Measurements from ENCODE around the gene ESR2.
"Not testable (repeated sequence)": the region's sequence is repeated elsewhere in the genome, so short reads cannot be mapped to it uniquely, and the experiment has no call there.

ESR2 gene

GRCh38 chr14:64137657-64138290 lies 156.4 kb downstream of the ESR2 start:
- DNase-seq (ENCODE audit: low read depth) = no peak

- DNase-seq (ENCODE audit: low read depth) = no peak
These were observed 167.6 kb downstream of the ESR2 start for GRCh38 chr14:64126548-64126947.

DNA sequence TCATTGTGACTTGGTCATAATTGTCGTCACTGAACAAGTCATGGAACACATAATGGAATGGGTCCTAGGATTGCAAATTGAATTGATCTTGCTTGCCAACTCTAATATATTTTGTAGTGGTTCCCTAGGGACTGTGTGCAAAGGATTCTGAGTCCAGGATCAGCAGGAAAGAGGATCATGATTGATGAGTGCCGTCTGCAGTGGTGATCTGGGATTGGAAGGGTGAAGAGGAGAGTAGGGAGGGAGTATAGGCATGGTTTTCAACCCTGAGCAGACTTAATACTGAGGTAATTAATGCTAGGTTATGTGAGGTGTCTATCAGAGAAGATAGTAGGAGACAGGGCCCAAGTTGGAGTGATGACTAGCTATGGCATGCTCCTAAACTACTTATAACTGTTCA lies 168.9 kb downstream of the ESR2 start:
- DNase-seq (ENCODE audit: low read depth) = no peak

DNA sequence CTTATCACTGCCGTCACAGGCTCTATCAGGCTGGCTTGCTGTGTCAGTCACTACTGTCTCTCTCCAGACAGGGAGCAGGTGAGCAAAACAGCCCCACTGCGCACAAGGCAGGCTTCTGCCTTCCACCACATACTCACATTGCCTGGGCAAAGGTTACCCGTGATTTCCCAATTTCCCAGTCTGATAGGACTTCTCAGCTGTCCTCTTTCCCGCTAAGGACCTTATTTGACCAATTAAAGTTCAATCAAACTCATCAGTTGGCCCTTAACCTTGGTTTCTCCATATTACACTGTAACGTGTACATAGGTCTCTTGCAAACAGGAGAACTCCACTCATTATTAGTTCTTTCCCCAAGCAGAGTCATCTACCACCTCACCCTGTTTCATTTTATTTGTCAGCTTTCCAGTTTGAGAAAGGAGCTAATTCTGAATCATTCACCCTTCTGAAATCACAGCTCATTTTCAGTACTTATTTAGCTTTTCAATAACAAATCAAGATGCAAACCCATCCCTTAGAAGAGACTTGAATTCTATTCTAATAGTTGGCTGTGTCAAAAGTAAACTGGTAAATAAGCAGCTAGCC lies 170.8 kb downstream of the ESR2 start:
- no peak for DNase-seq (ENCODE audit: low read depth)

DNA sequence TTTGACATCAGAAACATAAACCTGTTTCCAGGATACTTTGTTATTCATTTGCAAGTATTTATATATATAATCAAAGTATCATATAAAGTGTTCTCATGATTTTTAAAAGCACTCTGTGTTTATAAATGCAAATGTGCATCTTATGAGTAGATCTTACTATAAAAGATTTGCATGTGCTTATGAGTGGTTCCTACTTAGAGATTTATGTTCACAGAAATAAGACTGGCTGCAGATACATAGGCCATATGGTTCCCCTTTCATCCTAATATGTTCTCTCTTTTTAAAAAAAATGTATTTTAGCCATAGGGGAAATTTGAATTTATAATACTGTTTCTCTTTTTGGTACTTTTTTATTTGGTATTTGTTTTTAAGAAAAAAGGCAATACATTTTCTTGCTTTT lies 174.2 kb downstream of the ESR2 start:
- no peak for DNase-seq (ENCODE audit: low read depth)

- DNase-seq (ENCODE audit: low read depth) = no peak
These were observed 174.7 kb downstream of the ESR2 start for GRCh38 chr14:64119500-64119899.

DNA sequence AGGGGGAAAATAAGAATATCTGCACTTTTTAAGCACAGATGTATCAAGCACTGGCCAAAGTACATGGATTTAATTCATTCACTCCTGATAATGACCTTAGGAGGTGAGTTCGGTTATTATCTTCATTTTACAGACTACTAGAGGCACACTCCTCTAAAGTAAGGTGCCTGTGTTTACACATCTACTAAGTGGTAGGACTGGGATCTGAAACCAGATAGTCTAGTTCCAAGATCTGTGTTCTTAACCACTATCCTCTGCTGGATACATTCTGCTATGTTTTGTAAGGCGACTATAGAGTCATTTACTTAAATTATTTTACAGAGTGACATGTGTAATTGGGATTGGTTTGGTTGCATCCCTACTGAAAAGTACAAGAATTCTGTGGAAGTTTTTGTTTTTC lies 175.3 kb downstream of the ESR2 start:
- no peak for DNase-seq (ENCODE audit: low read depth)

- not testable (repeated sequence) for DNase-seq (ENCODE audit: low read depth)
These were observed 175.8 kb downstream of the ESR2 start for GRCh38 chr14:64118403-64118742.

DNA sequence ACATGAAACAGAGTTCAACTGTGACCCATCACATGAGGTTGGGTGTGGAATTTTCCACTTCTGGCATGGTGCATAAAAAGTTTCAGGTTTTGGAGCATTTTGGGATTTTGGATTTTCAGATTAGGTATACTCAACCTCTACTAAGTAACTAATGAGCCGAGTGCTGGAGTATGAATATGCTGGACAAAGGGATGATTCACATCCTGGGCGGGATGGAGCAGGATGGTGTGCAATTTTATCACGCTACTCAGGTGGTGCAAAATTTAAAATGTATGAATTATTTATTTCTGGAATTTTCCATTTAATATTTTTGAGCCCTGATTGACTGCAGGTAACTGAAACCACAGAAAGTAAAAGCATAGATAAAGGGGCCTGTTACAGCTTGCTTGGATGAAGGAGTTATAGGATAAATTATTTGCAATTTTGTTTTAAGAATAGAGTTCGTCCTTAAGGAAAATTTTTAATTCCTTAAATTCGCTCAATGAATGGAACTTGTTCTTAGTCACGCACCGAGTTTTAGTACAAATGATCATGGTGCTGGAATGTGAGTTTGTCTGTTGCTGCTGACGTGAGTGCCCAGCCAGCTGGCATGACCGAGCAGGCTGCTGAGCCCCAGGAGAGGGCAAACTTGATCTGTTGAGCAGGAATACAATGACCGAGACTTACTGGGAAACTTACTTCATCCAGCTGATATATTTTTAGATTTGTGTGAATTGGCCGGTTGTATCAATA lies 176.3 kb downstream of the ESR2 start:
- DNase-seq (ENCODE audit: low read depth) = no peak

GRCh38 chr14:64115401-64115800 lies 178.8 kb downstream of the ESR2 start:
- no peak for DNase-seq (ENCODE audit: low read depth)

GRCh38 chr14:64114796-64115195 lies 179.4 kb downstream of the ESR2 start:
- no peak for DNase-seq (ENCODE audit: low read depth)

- DNase-seq (ENCODE audit: low read depth) = no peak
These were observed 180.0 kb downstream of the ESR2 start for GRCh38 chr14:64114166-64114565.

GRCh38 chr14:64112867-64113678 lies 181.1 kb downstream of the ESR2 start:
- DNase-seq (ENCODE audit: low read depth) = no peak

GRCh38 chr14:64110802-64111201 lies 183.4 kb downstream of the ESR2 start:
- DNase-seq (ENCODE audit: low read depth) = no peak

- DNase-seq (ENCODE audit: low read depth) = no peak
These were observed 184.2 kb downstream of the ESR2 start for GRCh38 chr14:64109819-64110554.

DNA sequence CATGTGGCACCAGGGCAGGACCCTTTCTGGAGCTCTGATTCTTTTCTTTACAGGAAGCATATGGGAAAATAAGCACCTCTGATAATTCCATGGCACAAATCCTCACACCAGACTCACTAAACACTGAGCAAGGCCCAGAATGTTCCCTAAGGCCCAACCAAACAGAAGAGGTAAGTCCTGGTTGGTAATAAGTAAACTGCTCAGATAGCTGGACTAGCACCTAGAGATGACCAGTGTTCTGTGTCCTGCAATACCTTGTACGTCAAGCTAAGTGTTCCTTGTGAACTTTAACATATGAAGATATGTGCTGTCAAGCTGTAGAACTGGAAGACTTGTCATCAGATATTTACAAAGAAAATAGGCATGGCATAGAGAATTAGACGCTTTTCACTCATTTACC lies 186.7 kb downstream of the ESR2 start:
- no peak for DNase-seq (ENCODE audit: low read depth)

GRCh38 chr14:64098120-64098519 lies 196.1 kb downstream of the ESR2 start:
- no peak for DNase-seq (ENCODE audit: low read depth)

GRCh38 chr14:64095620-64096019 lies 198.6 kb downstream of the ESR2 start:
- DNase-seq (ENCODE audit: low read depth) = no peak

DNA sequence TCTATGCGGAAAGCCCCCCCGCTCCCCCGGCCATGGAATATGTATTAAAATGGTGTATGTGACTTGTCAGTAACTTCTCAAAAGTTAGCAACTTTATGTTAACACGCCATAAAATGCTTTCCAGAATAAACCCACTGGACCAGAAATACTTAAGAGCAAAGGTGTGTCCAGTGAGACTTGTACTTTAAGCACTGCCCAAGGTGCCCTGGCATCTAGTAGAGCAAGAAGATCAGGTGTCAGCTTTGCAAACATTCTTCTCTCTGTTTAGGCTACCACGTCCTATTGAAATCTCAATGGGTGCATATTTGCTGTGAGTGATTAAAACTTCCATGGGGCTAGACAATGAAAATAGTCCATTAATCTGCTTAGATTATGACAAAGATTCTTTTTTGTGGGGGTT lies 201.2 kb downstream of the ESR2 start:
- no peak for DNase-seq (ENCODE audit: low read depth)

DNA sequence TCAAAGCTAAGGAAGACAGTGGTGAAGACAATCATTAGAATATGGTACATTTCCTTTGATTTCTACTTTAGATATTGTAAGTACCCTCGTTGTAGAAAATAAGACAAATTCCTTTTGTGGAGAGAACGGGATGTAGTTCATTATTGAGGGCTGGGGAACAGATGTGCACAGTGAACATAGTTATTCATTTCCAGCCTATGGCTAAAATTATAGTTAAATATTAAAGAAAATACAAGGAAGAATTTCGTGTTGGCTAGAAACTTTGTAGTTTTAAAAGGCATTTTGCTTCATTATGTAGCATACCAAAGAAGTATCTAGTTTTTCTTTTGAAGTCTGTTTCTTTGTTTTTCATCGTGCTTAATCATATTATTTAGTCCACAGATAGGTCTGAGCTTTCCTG lies 201.8 kb downstream of the ESR2 start:
- no peak for DNase-seq (ENCODE audit: low read depth)

GRCh38 chr14:64091217-64091616 lies 203.0 kb downstream of the ESR2 start:
- DNase-seq (ENCODE audit: low read depth) = no peak

GRCh38 chr14:64089920-64090319 lies 204.3 kb downstream of the ESR2 start:
- DNase-seq (ENCODE audit: low read depth) = no peak

All from stimulated activated CD8-positive, alpha-beta memory T cell treated with anti-CD3 and anti-CD28 coated beads, Interleukin-7, amount 100 ng/mL, for 24 hours (primary cell).